Activated T-helper 9 cell treated with anti-CD3 and anti-CD28 coated beads, Interleukin-2, amount 50 U/mL, for 16 hours (primary cell): Measurements from ENCODE around the gene SRGN.

Experiments used
- DNase-seq: peaks from one replicate; pipeline ENCODE4 v3.0.0-alpha.2; 2020; ENCODE audit warnings: low read depth

The SRGN gene

GRCh38 chr10:69090685-69091084 is 2.8 kb downstream of the SRGN start:
- no peak for DNase-seq

- DNase-seq = no peak
Measured at GRCh38 chr10:69091143-69091651, 3.3 kb downstream of the SRGN start.

GRCh38 chr10:69092959-69093850 is 5.3 kb downstream of the SRGN start:
- peak; percentile 57 for DNase-seq

- DNase-seq = no peak
Measured at GRCh38 chr10:69093933-69094332, 6.0 kb downstream of the SRGN start.

- no peak for DNase-seq
Measured at GRCh38 chr10:69096045-69096444, 8.1 kb downstream of the SRGN start.

GRCh38 chr10:69097729-69098128 is 9.8 kb downstream of the SRGN start:
- no peak for DNase-seq

- no peak for DNase-seq
Measured at GRCh38 chr10:69100136-69100872, 12.4 kb downstream of the SRGN start.

- DNase-seq = no peak
Measured at GRCh38 chr10:69101451-69102095, 13.7 kb downstream of the SRGN start.

- no peak for DNase-seq
Measured at GRCh38 chr10:69102440-69102839, 14.5 kb downstream of the SRGN start.

- DNase-seq = no peak
Measured at GRCh38 chr10:69103784-69104183, 15.9 kb downstream of the SRGN start.

GRCh38 chr10:69104994-69105790 is 17.3 kb downstream of the SRGN start:
- no peak for DNase-seq

GRCh38 chr10:69107176-69107490 is 19.2 kb downstream of the SRGN start:
- no peak for DNase-seq

GRCh38 chr10:69107699-69108098 is 19.8 kb downstream of the SRGN start:
- no peak for DNase-seq

GRCh38 chr10:69119896-69120295 is 32.0 kb downstream of the SRGN start:
- no peak for DNase-seq

- DNase-seq = peak; percentile 5
Measured at GRCh38 chr10:69123306-69123746, 35.4 kb downstream of the SRGN start.

GRCh38 chr10:69123747-69124562 is 36.1 kb downstream of the SRGN start, which contains the start of gene VPS26A:
Gene VPS26A (plus strand): TSS chr10:69124178. CDS start chr10:69124278, 100 bp downstream.
- DNase-seq = peak; percentile 99

GRCh38 chr10:69124563-69125268 is 36.8 kb downstream of the SRGN start:
- peak; percentile 19 for DNase-seq

GRCh38 chr10:69125554-69125953 is 37.7 kb downstream of the SRGN start:
- DNase-seq = no peak

- no peak for DNase-seq
Measured at GRCh38 chr10:69130251-69130650, 42.3 kb downstream of the SRGN start.

GRCh38 chr10:69139961-69140360 is 52.1 kb downstream of the SRGN start:
- DNase-seq = no peak
